Pons (tissue), 1 donor: ENCODE data around the gene FAR1.
"Not testable (repeated sequence)": the region's sequence is repeated elsewhere in the genome, so short reads cannot be mapped to it uniquely, and the experiment has no call there.

ENCODE experiments used
- DNase-seq: peaks from one replicate; pipeline ENCODE4 v3.0.0-alpha.2; 2016; ENCODE audit warnings: low spot score

Gene FAR1

DNA sequence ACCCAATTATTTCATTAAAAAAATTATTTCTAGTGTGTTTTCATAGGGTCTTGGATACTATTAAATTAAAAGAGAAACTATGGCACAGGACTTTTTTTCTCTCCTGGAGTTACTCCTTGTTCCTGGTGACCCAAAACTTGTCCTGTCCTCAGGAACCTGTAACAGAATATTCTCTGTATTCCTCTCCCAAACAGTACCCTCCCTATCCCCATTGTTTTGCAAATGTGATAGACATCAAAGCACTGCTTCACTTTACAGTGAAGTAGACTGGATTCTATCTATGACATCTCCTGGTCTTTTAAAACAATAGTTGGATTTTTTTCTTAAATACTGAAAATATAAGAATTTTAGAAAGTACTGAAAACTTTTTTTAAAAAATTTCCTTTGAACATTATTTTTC is 37.2 kb downstream of the FAR1 start:
- DNase-seq: peak; percentile 50

DNA sequence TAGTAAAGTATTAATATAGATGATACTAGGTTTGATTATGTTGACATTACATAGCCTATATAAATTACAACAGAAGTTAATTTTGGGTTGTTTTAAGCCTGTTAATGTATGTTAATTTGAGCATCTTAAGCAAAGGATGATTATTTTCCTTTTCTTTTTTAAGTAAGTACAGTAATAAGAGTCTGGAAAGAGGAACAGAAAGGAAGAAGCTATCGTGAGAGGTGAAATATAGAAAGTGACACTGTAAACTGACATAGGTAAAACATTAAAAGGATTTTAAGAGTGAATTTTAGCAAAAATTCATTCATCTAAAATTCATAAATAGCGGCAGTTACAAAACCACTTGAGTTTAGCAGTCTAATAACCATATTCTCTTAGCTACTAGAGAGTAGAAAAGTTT is 45.5 kb downstream of the FAR1 start:
- no peak for DNase-seq

DNA sequence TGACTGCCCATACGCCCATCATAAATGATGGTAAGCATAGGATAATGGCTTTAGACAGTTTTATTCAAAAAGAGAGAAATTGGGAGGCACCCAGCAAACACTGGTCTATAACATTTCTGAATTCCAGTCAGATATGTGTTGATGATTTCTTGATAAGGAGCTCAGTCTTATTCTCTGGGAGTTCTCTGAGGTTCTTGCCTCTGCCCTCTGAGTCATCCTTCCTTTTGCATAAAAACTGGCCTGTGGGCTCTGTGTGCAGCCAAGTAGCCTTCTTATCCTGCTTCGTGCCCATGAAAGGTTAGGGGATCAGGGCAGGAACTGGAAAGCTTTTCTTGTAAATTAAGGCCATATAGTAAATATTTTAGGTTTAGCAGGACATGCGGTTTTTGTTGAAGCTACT is 48.9 kb downstream of the FAR1 start:
- no peak for DNase-seq

DNA sequence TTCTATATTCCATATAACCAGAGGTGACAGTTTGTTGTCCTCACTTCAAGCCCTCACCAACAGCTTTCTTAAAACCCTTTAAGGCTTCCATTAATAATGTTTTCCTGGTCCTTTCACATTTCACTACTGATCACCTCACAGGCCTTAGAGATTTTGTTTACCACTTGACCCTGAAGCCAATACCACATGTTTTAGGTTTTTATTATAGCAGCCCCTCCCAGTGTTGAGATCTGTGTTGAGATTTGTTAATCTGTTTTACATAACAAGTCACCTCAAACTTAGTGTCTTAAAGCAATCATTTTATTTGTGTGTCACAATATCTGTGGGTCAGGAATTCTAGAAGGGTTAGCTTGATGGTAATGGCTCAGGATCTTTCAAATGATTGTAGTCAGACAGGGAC is 49.9 kb downstream of the FAR1 start:
- no peak for DNase-seq

DNA sequence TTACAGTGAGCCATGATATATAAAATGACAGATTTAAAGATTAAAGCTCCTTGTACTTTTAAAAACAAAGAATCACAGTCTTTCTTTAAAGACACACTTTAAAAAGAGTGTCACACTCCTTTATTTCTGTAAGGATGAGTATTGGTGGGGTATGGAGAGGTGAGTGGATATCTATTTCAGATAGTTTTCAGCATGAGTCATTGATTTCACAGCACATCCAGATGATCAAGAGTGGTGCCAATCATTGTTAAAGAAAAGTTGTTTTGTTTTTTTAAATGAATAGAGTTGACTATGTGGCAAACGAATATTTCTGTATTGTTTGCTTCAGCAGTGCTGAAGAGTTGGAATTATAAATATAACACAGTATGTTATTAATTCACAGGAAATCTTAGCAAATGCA is 52.5 kb downstream of the FAR1 start:
- DNase-seq: peak; percentile 20

DNA sequence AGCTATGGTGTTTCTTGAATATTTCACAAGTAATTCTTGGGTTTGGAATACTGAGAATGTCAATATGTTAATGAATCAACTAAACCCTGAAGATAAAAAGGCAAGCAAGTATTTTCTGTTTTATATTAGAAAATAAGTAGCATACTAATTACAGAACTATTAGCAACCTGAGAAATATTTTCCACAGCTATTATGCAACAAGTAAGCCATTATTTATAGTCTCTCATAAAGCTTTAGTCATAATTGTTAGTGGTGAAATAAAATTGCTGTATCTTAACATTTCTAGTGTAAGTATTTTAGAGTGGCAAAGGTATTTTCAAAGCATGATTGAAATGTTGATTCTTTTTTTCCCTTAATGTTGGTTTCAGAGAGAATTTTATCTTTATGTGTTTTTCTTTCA is 53.3 kb downstream of the FAR1 start:
- no peak for DNase-seq

DNA sequence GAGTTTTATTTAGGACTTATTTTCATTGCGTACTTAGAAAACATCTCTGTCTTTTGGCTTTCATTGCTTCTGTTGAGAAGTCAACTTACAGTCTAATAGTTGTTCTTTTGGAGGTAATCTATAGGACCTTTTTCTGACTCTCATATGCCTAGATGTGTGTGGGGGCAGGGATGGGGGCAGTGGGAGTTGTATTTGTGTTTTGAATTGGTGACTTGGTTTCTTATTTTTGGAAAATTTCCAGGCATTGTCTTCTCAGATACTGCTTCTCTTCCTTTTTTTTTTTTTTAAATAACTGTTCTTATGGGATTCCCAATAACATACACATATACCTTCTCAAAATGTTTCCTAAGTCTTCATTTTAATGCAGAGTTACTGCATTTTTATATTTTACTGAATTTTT is 58.0 kb downstream of the FAR1 start:
- no peak for DNase-seq

DNA sequence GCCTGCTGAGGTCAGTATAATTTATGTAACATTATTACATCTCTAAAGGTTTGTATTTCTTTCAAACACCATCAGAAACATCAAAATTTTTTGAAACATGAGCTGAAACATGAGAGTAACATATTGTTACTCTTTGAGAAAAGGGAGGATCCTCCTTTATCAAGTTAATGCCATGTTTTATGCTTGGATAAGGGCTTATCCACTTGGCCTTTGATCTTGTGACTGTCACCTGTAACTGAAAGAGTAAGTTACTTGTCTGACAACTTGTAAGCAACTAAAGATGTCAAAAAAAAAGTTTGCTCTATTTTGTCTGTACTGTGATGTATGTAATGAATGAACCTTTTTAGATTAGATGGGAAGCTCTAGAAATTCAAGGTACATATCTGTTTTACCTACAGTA is 59.6 kb downstream of the FAR1 start:
- no peak for DNase-seq

DNA sequence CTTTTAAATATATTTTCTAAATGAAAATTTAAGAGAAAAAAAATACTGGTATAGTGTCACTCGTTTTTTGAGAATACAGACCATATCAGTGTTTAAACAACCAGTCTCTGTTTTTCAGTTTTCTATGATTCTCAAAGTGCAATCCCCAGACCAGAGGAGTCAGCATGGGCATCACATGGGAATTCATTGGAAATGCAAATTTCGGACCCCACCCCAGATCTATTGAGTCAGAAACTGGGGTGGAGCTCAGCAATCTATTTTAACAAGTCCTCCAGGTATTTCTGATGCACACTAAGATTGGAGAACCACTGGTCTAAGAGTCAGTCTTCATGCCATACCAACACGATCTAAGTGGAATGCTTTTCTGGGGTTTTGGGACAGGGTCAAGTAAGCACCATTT is 66.1 kb downstream of the FAR1 start:
- no peak for DNase-seq

DNA sequence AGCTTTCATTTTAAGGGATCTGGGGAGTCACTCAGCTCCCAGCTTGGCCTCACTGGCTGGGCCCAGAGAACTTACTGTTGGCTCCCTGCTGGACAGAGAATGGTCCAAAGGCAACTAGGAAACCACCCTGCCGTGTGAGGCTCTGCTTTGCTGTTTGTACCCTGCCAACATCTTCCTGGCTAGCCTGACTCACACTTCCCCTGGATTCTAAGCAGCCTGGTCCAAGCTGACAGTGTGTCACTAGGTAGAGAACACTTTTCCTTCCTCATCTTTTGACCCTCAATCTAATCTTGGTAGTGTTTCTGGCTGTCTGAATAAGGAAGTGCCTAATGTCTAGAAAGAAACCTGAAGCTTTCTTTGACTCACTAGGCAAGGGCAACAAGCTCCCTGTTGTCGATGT is 76.7 kb downstream of the FAR1 start:
- DNase-seq: peak; percentile 30

DNA sequence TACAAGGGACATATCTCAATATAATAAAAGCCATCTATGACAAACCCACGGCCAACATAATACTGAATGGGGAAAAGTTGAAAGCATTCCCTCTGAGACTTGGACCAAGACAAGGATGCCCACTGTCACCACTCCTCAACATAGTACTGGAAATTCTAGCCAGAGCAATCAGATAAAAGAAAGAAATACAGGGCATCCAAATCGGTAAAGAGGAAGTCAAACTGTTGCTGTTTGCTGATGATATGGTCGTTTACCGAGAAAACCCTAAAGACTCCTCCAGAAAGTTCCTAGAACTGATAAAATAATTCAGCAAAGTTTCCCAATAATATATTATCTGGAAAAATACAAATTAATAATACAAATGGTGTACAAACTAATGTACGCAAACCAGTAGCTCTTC is 84.8 kb downstream of the FAR1 start:
- not testable (repeated sequence) for DNase-seq

DNA sequence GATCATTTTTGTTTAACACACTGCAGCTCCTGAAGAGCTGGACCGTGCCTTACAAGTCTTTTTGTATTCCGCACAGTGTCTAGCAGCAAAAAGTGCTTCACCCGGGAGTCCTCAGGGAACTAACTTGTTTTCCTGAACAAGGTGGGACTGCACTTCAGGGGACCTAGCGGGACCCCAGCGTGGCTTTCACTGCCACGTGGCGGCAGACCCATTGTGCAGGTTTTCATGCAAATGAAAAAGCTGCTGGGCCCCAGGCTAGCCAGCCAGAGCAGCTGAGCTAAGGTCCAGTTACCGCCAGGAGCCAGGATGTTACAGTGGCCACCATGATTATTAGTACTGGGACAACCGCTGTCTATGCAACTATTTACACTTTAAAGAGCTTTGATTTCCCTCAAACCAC is 90.6 kb downstream of the FAR1 start:
- no peak for DNase-seq

DNA sequence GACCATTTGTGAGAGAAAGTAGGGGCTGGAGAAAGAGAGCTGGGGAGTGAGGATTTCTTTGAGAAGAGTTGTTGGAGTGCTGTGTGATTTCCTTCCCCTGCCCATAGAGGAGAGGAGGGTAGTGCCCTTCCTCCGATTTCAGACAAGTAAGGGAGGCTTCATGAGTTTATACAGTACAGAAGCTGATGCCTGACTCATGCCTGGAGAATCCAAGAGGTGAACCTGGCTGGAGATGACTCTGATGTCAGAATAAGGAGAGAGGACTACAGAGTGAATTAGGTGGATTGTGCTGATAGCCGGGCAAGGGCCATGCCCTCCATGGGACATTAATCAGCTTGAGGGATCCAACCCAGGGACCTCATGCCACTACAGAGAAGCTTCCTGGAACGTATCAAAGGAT is 91.6 kb downstream of the FAR1 start:
- DNase-seq: no peak

DNA sequence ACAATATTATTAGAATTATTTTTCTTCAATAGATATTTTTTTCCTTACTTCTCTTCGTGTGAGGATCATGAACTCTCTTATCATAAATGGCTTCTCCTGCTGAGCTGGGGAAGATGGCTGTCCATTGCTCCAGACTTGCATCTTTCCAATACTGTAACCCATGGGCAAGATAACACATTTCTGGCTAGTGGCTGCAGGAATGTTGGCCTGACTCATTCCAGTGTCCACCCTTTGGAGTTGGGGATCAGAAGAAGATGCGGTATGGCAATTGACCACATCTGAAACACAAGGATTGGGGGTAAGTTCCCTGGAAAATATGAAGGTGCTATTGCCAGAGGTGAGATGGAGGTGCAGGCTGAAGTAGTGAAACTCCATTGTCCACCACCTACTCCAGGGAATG is 92.8 kb downstream of the FAR1 start:
- no peak for DNase-seq

DNA sequence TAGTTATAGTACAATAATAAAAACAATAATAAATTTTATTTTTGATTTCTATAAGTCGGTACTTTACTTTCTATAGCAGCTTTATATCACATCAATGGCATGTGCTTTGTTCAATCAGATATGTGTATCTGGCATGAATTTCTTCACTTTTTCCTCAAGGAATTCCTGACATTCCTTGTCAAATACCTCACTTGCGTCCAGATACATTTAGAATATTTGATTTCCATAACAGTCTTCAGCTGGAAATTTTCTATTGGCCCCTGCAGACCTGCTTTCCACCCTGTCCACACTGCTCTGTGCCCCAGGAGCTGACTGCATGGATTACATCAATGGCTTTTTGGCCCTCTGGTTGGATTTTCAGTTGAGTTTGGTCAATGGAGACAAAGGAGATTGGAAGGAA is 93.2 kb downstream of the FAR1 start:
- no peak for DNase-seq

DNA sequence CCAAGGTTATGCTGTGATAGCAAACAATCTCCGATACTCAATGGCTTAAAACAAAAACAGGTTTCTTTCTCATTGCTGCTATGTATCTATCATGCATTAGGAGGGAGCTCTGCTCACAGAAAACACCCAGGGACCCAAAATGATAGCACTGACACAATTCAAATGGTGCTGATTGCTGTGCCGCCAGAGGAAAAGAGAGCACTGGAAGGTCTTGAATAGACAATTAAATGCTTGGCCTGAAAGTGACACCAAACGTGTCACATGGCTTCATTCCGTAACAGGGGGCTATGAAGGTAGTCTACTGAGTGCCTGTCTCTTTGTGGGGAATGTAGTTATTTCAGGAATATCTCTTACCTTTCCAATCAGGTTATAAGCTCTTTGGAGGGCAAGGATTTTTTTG is 94.2 kb downstream of the FAR1 start:
- DNase-seq: peak; percentile 12

DNA sequence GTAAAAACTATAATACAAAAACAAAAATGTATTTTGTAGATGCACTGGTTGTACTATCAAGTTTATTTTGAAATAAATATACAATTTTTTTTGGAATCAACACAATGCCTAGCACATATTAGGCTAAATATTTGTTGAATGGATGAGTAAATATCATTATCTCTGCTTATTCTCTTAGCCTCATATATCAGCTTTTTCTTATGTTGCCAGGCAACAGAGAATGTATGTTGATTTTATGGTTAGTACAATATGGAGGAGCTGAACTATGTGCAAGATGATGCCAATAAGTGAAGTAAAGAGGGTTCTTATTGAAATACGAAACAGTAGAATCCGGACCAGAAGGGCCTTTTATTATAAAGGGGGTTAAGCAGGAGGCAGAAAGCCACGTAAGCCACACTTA is 94.9 kb downstream of the FAR1 start:
- no peak for DNase-seq

DNA sequence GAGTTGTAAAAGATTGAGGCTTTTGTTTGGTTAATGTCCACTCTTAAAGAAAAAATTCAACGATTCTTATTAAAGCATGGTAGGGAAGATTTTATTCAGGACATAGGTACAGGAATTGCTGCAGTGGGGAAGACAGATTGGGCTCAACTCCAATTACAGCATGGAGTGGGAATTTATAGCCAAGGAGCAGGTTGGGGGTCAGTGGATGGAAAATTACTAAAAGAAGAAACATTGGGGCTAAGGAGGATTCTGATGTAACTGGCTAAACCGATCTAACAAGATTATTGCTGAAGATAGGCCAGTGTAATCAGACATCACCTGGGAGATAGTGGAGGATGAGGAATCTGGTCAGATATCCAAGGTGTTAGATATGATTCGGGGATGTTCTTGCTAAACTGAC is 97.4 kb downstream of the FAR1 start:
- DNase-seq: no peak

DNA sequence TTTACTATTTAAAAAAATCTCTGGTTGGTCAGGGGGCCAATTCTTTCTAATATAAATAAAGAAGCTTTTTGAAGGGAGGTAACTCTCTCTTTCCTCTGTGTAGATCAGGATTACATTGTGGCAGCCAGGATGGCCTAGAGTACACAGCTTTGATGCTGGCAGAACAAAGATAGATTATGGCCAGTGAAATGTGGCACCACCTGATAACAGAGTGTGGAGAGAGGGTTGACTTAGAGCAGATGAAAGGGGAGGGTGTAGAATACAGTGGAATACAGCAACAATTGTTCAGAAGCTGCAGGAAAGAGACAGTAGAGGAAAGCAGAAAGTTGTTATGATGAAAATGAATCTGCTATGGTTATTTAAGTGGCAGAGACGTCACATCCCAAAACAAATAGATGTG is 99.0 kb downstream of the FAR1 start:
- no peak for DNase-seq

DNA sequence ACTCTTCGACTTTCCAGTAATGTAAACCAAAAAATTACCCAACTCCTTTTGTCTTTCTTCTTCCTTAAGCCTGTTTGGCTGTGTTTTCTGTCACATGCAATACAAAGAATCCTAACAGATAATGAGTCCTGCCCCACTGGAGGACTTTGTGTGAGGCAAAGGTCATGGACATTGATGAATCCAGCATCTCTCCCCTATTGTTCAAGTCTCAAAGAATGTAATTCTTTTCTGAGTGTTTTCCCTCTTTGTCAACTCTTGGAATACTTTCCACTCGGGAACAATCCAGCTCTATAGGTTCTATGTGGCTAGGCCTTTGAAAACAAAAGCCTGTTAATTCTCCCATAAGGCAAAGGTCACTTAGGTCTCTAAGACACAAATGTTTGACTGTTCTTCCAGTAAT is 100.7 kb downstream of the FAR1 start:
- DNase-seq: peak; percentile 92

DNA sequence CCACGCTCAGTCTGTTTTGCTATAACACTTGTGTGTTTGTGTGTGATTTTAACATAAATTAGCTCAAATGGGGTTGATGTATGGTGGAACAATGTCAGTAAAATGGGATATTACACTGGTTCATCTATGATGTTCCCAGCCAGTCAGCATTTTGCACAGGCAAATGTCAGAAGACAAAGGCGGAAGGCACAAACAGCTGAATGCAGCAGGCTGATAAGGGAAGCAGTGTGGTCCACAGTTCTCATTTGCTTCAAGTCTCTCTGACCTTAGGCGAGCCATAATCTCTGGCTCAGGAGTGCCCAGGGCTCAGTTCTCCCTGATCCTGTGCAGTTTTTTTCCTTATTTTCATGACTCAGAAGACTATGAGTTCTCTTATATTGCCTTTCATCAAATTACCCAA is 102.7 kb downstream of the FAR1 start:
- DNase-seq: peak; percentile 56

DNA sequence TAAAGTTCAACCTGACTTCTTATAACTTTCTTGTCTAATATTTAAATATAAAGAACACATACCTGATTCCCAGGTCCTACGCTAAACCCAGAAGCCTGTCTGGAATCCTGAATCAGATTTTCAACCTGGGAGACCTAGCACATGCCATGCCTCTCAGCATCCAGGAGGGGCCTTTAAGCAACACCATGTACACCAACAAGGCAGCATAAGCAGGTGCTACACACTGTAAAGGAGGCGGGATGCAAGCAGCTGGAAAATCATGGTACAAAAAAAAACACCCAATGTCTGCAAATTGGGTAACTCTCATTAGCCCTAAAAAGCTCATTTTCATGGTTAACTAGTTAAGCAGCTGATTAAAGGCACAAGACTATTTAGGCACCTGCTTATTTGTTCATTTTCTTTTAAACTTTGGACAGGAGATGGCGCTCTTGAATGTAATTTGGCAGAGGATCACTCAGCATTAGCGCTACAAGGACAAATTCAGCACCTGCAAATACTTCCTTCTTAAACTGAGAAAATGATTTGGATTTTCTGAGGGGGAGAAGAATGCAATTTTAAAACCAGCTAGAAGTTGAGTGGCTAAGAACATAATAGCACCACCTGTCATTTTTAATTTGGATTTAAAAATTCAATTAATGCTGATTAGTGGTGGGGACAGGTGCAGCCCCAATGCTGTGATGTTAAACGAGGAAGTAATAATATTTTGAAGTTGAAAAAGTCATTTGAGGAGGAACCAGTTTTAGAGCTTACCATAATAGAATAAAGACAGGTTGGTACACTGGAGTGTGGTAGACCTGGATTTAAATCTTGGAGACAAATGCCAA is 104.0 kb downstream of the FAR1 start:
- peak; percentile 90 for DNase-seq

DNA sequence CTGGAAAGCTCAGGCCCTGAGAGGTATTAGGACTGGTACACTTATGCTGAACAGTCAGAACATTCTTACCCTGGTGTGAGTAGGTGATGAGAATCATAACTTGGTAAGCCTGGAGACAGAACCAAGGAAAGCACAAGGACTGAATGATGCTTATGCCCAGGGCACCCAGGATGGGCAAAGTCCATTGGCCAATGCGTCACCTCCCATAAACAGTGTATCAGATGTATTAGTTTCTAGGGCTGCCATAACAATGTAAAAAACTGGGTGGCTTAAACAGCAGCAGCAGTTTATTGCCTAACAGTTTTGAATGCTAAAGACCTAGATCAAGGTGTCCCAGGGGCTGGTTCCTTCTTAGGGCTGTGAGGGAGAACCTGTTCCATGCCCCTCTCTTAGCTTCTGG is 107.0 kb downstream of the FAR1 start:
- DNase-seq: no peak

DNA sequence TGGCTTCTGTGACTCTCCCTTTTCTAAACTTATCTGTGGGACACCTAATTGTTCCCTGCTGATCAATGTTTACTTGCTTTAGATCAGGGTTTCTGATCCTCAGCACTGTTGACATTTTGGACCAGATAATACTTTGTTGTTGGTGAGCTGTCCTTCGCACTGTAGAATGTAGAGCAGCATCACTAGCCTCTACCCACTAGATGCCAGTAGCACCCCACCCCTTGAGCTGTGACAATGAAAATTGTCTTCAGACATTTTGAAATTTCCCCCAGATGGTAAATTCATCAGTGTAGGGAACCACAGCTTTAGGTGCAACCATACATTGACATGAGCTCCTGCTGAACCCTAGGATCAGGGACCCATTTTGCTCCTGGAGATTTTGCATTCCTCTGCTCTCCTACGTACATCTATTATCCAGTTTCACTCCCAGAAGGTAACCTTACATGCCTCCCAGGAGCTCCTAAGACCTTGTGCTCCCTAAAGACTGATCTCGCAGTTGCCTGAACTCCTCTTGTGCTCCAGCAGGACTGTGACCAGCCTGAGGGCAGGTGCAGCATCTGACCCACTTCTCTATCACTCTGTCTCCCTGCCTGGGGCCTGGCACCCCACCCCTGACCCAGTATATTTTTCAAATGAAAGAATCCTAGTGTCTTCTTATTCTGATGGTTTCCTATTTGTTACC is 107.8 kb downstream of the FAR1 start:
- peak; percentile 21 for DNase-seq
